HL-60 (cell line): Measurements from ENCODE around the gene FOLR2.
"Not testable (repeated sequence)": the region's sequence is repeated elsewhere in the genome, so short reads cannot be mapped to it uniquely, and the experiment has no call there.

Experiments
- CTCF ChIP-seq: IDR thresholded peaks from one replicate; pipeline ENCODE4 v1.5.1; 2011; ENCODE audit warnings: low read length, control low read depth, inconsistent platforms; ENCODE audit not compliant: insufficient read depth
- REST ChIP-seq: IDR thresholded peaks from 2 replicates; pipeline ENCODE4 v1.6.1; 2012; ENCODE audit warnings: low read depth; ENCODE audit not compliant: insufficient replicate concordance
- SPI1 ChIP-seq: IDR thresholded peaks from 2 replicates; pipeline ENCODE4 v1.6.1; 2012; ENCODE audit warnings: low read depth, mild to moderate bottlenecking, borderline replicate concordance

- TF ChIP-seq REST, SPI1, CTCF: not testable (repeated sequence)
Measured at GRCh38 chr11:72206794-72207193, 9.8 kb upstream of the FOLR2 start.
